Stimulated activated naive CD8-positive, alpha-beta T cell treated with anti-CD3 and anti-CD28 coated beads, Interleukin-15, Interleukin-2, amounts not matched to agents 100 ng/mL and 50 ng/mL, for 24 hours (primary cell): ENCODE measurements around the gene PPIE.
A peak's percentile ranks its signal among the peaks of the same experiment; 100 is the strongest.

Experiments
- H3K27ac Mint-ChIP-seq: one replicate; pipeline ENCODE4 v1.8.0; 2021; ENCODE audit warnings: mild to moderate bottlenecking, mixed read lengths
- H3K27me3 Mint-ChIP-seq: one replicate; pipeline ENCODE4 v1.8.0; 2021; ENCODE audit warnings: mixed read lengths
- H3K36me3 Mint-ChIP-seq: one replicate; pipeline ENCODE4 v1.8.0; 2021; ENCODE audit warnings: low read depth, mixed read lengths
- H3K4me1 Mint-ChIP-seq: one replicate; pipeline ENCODE4 v1.8.0; 2021; ENCODE audit warnings: low read depth, mixed read lengths
- H3K4me3 Mint-ChIP-seq: one replicate; pipeline ENCODE4 v1.8.0; 2021; ENCODE audit warnings: mild to moderate bottlenecking, mixed read lengths
- H3K9me3 Mint-ChIP-seq: one replicate; pipeline ENCODE4 v1.8.0; 2021; ENCODE audit warnings: mixed read lengths

The PPIE gene

DNA sequence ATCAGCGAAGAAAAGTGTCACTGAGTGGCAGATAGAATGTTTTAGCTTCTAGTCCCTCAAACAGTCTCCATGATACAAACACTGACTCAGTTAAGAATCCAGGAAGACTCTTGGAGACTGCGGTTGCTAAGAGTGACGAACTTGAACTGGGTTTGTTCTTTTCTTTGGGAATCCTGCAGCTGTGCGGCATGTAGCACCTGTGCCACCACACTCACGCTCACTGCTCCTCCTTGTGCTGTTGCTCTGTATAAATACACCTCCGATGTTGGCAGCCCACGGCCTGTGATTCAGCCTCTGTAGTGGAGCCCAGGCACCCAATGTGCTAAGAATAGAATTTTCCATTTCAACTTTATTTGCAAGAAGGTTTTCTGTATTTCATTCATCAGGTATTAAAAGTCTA, 5.5 kb upstream of the PPIE start:
- Mint-ChIP-seq H3K9me3 (peaks cover 6% of the 10 kb centered on the region), H3K27ac (peak overlapping the region; percentile 39), H3K27me3 (peaks cover 57% of the 10 kb centered on the region), H3K4me1 (peaks cover 49% of the 10 kb centered on the region), H3K4me3 (no peak overlapping the region), H3K36me3 (no peaks in the 10 kb centered on the region)

DNA sequence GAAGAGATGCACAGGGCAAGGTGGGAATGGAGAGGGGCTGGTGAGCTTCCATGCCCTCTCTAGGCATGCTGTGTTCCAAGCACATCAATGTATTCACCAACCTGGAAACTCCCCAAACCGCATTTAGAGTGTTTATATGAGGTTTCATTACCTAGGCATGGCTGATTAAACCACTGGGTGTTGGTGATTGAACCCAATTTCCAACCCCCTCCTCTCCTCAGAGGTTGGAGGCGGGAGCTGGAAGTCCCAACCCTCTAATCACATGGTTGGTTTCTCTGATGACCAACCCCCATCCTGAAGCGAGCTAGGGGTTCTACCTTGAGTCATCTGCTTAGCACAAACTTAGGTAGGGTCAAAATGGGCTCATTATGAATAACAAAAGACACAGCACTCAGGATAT, 3.0 kb upstream of the PPIE start:
- Mint-ChIP-seq H3K9me3 (peaks cover 6% of the 10 kb centered on the region), H3K27me3 (peaks cover 31% of the 10 kb centered on the region), H3K4me1 (peaks cover 60% of the 10 kb centered on the region), H3K27ac (no peak overlapping the region), H3K4me3 (no peak overlapping the region), H3K36me3 (peaks cover 12% of the 10 kb centered on the region)

DNA sequence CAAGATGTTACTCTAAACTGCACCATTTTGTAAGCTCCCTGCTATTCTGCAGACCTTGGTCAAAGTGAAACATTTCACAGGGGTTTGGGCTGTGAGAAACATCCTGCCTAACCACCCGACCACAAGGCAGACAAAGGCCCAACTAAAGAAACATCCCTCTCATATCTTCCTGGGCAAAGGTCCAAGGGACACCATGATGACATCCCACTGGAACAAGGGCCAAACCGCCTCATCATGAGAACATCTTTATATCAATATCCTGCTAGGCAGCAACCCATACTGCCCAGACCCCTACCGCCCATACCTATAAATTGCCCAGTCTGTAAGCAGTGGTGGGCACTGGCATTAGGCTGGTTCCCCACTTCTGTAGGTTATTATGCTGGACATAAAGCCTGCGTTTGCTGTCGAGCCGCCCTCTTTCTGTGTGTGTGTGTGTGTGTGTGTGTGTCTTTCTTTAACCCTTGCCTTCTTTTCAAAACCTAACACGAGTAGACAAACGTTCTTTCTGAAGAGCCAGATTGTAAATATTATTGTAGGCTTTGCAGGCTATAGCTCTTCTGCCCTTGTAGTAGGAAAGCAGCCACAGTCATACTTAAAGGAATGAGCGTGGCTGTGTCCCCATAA, 1.0 kb upstream of the PPIE start:
- peaks cover 29% of the 10 kb centered on the region for H3K36me3 Mint-ChIP-seq
- peak overlapping the region; percentile 38 for H3K4me3 Mint-ChIP-seq
- peaks cover 21% of the 10 kb centered on the region for H3K27me3 Mint-ChIP-seq
- peaks cover 6% of the 10 kb centered on the region for H3K9me3 Mint-ChIP-seq
- no peak overlapping the region for H3K27ac Mint-ChIP-seq
- H3K4me1 Mint-ChIP-seq: peaks cover 65% of the 10 kb centered on the region

DNA sequence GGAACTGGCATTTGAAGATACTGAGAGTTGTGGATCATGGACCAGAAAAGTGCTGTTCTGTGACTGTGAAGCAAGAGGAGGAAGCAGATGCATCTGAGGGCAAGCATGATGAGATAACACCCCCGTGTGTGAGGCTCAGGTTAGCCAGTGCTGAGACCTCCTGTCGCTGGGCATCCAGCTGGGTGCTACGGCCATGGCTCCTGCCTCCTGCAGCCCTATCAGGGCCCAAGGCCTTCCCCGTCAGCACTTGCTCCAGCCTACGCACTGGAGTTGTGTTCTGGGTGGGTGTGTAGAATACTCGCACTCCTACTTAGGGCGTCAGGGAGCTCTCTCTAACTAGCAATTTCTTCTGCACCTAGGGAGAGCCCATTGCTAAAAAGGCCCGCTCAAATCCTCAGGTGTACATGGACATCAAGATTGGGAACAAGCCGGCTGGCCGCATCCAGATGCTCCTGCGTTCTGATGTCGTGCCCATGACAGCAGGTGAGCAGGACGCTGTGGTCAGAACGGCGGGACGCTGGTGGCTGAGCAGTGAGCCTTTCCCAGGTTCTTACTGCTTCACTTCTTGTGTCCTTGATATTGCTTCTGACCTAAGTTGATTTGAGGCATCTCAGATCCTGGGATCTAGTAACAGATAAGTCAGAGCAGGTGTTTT, 6.5 kb downstream of the PPIE start:
- H3K27ac Mint-ChIP-seq: no peak overlapping the region
- H3K4me1 Mint-ChIP-seq: peaks cover 24% of the 10 kb centered on the region
- no peaks in the 10 kb centered on the region for H3K9me3 Mint-ChIP-seq
- peaks cover 83% of the 10 kb centered on the region for H3K36me3 Mint-ChIP-seq
- no peak overlapping the region for H3K4me3 Mint-ChIP-seq
- H3K27me3 Mint-ChIP-seq: no peaks in the 10 kb centered on the region

DNA sequence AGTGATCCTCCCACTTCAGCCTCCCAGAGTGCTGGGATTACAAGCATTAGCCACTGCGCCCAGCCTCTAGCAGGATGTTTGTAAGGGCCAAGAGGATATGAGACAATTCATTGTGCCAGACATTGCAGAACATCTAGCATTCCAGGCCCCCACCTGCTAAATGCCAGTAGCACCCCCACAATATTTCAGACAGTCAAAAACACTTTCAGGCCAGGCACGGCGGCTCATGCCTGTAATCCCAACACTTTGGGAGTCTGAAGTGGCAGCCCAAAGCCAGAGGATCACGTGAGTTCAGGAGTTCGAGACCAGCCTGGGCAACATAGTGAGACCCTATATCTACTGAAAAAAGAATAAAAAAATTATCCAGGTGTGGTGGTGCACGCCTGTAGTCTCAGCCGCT, 12.9 kb downstream of the PPIE start:
- no peak overlapping the region for H3K4me3 Mint-ChIP-seq
- H3K36me3 Mint-ChIP-seq: peaks cover 76% of the 10 kb centered on the region
- H3K27me3 Mint-ChIP-seq: no peaks in the 10 kb centered on the region
- peaks cover 13% of the 10 kb centered on the region for H3K4me1 Mint-ChIP-seq
- no peaks in the 10 kb centered on the region for H3K9me3 Mint-ChIP-seq
- H3K27ac Mint-ChIP-seq: no peak overlapping the region

DNA sequence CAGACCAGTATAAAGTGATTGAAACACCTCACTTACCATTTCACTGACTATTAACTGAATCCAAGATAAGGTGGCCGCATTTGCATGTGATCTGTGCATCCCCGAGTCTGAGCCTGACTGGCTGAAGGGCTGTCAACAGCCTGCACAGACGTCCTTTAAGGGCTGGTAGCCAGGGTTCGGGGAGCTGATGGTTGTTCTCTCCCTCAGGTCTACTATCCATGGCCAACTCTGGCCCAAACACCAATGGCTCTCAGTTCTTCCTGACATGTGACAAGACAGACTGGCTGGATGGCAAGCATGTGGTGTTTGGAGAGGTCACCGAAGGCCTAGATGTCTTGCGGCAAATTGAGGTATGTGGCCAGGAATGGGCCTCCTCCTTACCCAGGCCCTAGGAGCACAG, 14.0 kb downstream of the PPIE start:
- Mint-ChIP-seq H3K36me3 (peaks cover 76% of the 10 kb centered on the region), H3K4me1 (peaks cover 2% of the 10 kb centered on the region), H3K27me3 (no peaks in the 10 kb centered on the region), H3K4me3 (no peak overlapping the region), H3K9me3 (no peaks in the 10 kb centered on the region), H3K27ac (no peak overlapping the region)

DNA sequence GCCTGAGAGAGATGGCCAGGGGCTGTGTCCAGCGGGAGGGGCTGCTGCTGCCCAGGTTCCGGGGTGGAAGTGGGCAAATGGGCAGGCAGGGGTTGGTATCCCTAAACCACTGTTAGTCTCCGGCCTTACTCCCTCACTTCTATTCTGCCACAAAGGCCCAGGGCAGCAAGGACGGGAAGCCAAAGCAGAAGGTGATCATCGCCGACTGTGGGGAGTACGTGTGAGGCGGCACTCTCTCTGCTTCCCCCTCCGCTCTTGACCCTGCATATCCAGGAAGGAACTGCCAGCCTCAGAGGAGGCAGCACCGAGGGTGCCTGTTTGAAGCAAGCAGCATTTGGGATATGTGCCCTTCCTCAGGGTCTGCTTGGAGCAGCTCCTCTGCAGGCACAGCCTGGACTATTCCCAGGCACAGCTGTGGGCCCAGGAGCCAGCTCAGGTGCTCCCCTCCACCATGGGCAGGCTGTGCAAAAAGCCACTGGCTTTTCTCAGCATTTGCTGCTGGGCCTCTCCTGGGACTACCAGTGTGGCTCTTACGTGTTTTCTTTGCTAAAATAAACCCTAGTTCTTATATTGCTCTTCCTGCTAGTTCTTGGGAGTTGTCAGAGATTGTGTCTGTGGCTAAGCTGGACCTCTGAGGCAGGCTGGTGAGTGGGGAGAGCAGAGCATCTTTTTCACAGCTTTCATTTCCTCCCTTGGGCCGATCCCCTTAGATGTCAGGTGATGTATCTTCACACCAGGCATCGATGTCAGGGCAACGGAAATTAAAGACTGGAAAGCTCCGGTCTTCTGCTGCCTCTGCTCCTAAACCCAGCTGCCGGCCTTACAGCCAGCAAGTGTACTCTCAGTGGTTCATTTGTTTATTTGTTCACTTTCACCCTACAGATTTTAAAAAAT, 14.7 kb downstream of the PPIE start:
- Mint-ChIP-seq H3K27me3 (no peaks in the 10 kb centered on the region), H3K4me3 (no peak overlapping the region), H3K9me3 (no peaks in the 10 kb centered on the region), H3K4me1 (no peaks in the 10 kb centered on the region), H3K27ac (no peak overlapping the region), H3K36me3 (peaks cover 75% of the 10 kb centered on the region)

DNA sequence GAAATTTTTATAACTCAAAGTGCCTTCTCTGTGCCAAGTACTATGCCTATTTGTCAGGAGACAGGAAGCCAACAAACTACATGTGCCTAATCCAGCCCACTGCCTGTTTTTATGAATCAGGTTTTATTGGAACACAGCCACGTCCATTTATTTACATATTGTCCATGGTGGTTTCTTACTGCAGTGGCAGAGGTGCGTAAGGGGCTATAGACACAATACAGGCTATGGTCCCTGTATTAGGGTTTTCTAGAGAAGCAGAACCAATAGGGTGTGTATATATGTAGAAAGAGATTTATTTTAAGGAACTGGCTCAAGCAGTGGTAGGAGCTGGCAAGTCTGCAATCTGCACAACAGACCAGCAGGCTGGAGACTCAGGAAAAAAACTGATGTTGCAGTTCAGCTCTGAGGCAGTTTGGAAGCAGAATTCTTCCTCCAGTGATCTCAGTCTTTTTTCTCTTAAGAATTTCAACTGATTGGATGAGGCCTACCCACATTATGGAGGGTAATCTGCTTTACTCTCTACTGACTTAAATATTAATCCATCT, 15.4 kb downstream of the PPIE start:
- Mint-ChIP-seq H3K4me3 (no peak overlapping the region), H3K27me3 (no peaks in the 10 kb centered on the region), H3K36me3 (peaks cover 77% of the 10 kb centered on the region), H3K9me3 (no peaks in the 10 kb centered on the region), H3K4me1 (no peaks in the 10 kb centered on the region), H3K27ac (no peak overlapping the region)

DNA sequence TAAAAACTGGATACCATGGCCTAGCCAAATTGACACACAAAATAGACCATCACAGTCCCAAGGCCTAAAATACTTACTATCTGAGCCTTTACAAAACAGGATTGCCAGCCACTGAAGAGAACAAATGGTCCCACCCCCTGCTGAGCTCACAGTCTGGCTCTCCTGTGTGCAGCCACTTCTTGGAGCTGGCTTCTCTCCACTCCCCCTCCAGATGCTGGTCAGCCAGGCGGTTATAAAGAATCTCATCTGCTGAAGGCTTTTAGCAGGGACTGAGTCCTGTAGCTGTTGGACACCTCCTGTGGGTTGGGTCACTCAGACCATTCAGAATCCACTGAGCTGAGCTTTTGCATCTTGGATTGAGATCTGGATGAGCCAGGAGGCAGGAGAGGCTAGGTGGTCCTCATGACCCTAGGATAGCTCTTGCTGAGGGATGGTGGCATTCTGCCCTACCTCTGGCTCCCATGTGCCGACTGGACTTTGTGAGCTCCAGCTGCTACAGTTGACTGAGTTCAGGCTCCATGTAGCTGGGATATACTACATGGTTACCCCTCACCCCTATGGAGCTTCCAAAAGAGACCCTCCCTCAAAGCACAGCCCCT, 16.3 kb downstream of the PPIE start:
- H3K27ac Mint-ChIP-seq: no peak overlapping the region
- no peaks in the 10 kb centered on the region for H3K9me3 Mint-ChIP-seq
- H3K36me3 Mint-ChIP-seq: peaks cover 77% of the 10 kb centered on the region
- no peaks in the 10 kb centered on the region for H3K27me3 Mint-ChIP-seq
- no peaks in the 10 kb centered on the region for H3K4me1 Mint-ChIP-seq
- H3K4me3 Mint-ChIP-seq: no peak overlapping the region

DNA sequence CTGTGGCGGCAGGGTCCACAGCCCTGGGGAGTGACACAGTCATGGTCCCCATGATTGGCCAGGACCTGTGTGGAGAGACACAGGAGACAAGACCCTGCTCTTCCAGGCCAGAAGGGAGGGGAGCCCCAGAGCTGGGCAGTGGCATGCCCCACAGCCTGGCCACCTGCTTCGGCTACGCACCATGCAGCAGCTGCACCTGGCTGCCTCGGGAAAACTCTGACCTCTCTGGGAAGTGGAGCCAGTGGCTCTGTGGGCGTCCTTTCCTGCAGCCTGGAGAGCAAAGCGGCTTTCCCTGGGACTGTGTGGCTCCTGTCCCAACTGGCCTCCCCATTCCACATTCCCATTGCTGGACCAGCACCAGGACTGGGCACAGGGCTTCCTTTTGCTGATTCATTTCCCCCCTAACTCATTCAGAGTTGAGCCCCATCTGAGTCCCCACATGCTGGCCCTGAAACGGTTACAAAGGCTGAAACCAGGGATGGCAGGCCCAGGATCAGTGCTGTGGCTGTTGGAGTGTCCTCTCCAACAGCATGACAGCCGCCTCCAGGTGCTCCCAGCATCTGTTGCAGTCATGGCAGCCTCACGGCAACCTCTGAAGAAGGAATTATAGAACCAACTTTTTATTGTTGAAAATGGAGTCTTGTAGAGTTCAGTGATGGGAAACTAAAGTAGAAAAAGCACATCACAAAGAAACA, 17.4 kb downstream of the PPIE start:
- Mint-ChIP-seq H3K4me1 (no peaks in the 10 kb centered on the region), H3K9me3 (no peaks in the 10 kb centered on the region), H3K4me3 (no peak overlapping the region), H3K27me3 (no peaks in the 10 kb centered on the region), H3K27ac (peak overlapping the region; percentile 65), H3K36me3 (peaks cover 67% of the 10 kb centered on the region)

DNA sequence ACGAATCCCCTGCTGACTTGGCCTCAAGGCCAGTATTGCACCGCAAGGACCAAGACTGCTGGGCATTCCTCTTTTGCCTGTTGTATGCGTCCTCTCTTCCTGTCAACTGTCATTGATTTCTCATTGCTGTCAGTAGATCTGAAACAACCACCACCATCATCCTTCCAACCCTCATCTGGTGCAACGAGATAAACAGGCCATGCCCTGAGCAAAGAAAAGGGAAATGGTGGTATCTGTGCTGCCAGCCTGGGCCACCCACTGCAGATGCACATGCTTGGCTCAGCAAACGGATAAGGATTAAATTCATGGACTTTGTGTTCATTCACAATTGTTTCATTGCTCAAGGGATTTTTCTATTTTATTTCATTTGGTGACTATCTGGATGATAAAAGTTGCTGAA, 18.8 kb downstream of the PPIE start:
- Mint-ChIP-seq H3K4me1 (no peaks in the 10 kb centered on the region), H3K27me3 (no peaks in the 10 kb centered on the region), H3K4me3 (no peak overlapping the region), H3K9me3 (no peaks in the 10 kb centered on the region), H3K36me3 (peaks cover 55% of the 10 kb centered on the region), H3K27ac (no peak overlapping the region)

DNA sequence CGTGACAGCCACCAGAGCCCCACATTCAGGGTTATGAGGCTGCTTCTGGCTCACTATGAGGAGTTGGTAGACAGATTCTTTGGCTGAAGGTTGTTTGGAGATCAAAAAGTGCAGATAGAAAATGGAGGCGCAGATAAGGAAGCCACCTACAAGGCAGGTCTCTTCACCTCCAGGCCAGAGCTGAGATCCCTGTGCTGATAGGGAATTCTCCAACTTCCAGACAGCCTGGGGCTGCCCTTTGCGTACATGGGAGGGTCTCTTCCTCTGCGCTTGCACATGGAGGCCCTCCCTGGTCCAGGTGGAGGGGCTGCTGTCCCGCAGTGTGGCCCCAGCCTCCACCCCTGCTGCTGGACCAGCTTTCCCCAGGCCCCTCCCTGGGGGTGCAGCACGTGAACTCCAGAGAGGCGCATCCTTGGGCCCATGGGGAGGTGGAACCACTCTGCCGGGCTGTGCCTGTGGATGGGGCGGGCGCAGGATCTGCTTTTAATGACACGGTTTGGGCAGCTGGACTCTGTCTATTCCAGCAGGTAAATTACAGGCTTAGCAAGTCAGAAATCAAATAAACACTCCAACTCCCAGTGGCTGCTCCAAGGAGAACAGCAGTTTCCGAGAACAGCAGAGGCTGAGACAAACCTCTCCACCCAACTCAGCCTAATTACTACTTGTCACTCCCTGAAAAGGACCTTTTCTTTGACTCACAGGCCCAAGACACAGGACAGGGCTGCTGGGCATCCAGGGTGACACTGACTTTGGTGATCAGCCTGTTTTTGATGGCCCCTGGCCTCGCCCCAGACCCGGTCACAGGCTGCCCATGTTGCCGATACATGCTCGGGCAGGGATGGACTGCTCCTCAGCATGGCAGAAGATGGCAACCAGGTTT, 20.1 kb downstream of the PPIE start:
- Mint-ChIP-seq H3K4me3 (no peak overlapping the region), H3K27ac (no peak overlapping the region), H3K36me3 (peaks cover 46% of the 10 kb centered on the region)

DNA sequence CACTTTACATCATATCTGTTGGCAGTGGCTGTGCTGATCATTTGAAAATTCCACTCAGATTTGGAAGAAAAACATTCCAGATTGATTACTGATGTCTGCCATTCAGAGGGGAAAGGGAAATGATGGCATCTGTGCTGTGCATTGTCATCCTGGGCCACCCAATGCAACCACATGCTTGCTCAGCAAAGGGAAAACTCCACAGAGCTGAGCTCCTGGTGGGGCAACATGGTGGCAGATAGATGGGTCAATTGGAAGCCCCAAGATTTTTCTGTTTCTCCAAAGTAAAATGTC, 20.7 kb downstream of the PPIE start:
- no peaks in the 10 kb centered on the region for H3K9me3 Mint-ChIP-seq
- H3K27ac Mint-ChIP-seq: no peak overlapping the region
- peaks cover 42% of the 10 kb centered on the region for H3K36me3 Mint-ChIP-seq
- H3K27me3 Mint-ChIP-seq: no peaks in the 10 kb centered on the region
- no peak overlapping the region for H3K4me3 Mint-ChIP-seq
- H3K4me1 Mint-ChIP-seq: no peaks in the 10 kb centered on the region

More for the DNA sequence above, 20.1 kb downstream of the PPIE start:
- H3K4me1 Mint-ChIP-seq: no peaks in the 10 kb centered on the region
- no peaks in the 10 kb centered on the region for H3K27me3 Mint-ChIP-seq
- H3K9me3 Mint-ChIP-seq: no peaks in the 10 kb centered on the region
